GM12892 (cell line): ENCODE measurements around the gene ZFYVE27.

Source experiments
- POLR2A ChIP-seq: IDR thresholded peaks from 2 replicates; pipeline ENCODE4 v1.6.1; 2011; ENCODE audit warnings: low read depth, low read length, control low read depth
- POLR2AphosphoS5 ChIP-seq: IDR thresholded peaks from 2 replicates; pipeline ENCODE4 v1.6.1; 2011; ENCODE audit warnings: low read depth, low read length, control low read depth

- peak; percentile 94 for TF ChIP-seq POLR2A
- TF ChIP-seq POLR2AphosphoS5, result peak; percentile 78
Observed at GRCh38 chr10:97736902-97737769, at the start of gene ZFYVE27.
